IMR-90 (cell line): ENCODE measurements around the gene ARHGEF4. TPM values are rescaled to one million over a fixed set of nuclear protein-coding genes. Genes with fewer than 3 reads are reported as not detected.

Source experiments
- ATAC-seq: fragments of 200-7000 bp; cut with Tn5 transposase; 2 replicates; pipeline ENCODE4 v1.9.1; 2020; ENCODE audit warnings: low read depth, mild to moderate bottlenecking, moderate library complexity
- BruUV-seq: library from RNA; stranded (reverse); fragments of 400-500 nt; replicated peaks from 2 replicates; lab custom pipeline; 2021; lab: Mats Ljungman, UMichigan
- CTCF ChIA-PET: fragments of 300-600 bp; formaldehyde crosslinking; extraction: SDS; loops from one replicate; lab custom pipeline; 2021; ENCODE audit warnings: antibody characterized with exemption; lab: Yijun Ruan, JAX
- POLR2A ChIA-PET: fragments of 300-600 bp; sonication (Branson Sonifier 250); formaldehyde crosslinking; loops from one replicate; lab custom pipeline; 2022; ENCODE audit warnings: antibody characterized with exemption; ENCODE audit not compliant: unreplicated experiment; lab: Charles Lee
- DNase-seq: peaks from one replicate; pipeline ENCODE4 v3.0.0; 2013
- H2AFZ ChIP-seq: replicated peaks from 2 replicates; pipeline ENCODE3; 2013; ENCODE audit warnings: low read length, mild to moderate bottlenecking; ENCODE audit not compliant: poor library complexity
- H2AK5ac ChIP-seq: 2 replicates; pipeline ENCODE4 v1.6.1; 2013; ENCODE audit warnings: low read depth, low read length, inconsistent platforms
- H2AK9ac ChIP-seq: replicated peaks from 2 replicates; pipeline ENCODE3; 2013; ENCODE audit warnings: mild to moderate bottlenecking, low read depth, low read length, moderate library complexity; ENCODE audit not compliant: poor library complexity
- H2BK120ac ChIP-seq: 2 replicates; pipeline ENCODE4 v1.6.1; 2013; ENCODE audit warnings: low read depth, low read length, inconsistent platforms
- H2BK15ac ChIP-seq: 3 replicates; pipeline ENCODE4 v1.6.1; 2013; ENCODE audit warnings: low read depth, low read length, inconsistent platforms
- H2BK20ac ChIP-seq: 2 replicates; pipeline ENCODE4 v1.6.1; 2013; ENCODE audit warnings: low read depth, mild to moderate bottlenecking, inconsistent platforms, low read length, moderate library complexity
- H2BK5ac ChIP-seq: 2 replicates; pipeline ENCODE4 v1.6.1; 2013; ENCODE audit warnings: mild to moderate bottlenecking, low read depth, low read length, inconsistent platforms; ENCODE audit not compliant: poor library complexity, severe bottlenecking
- H3K14ac ChIP-seq: replicated peaks from 2 replicates; pipeline ENCODE4 v1.6.1; 2013; ENCODE audit warnings: low read depth, low read length, inconsistent platforms
- H3K18ac ChIP-seq: 2 replicates; pipeline ENCODE4 v1.6.1; 2013; ENCODE audit warnings: low read depth, low read length, control low read depth
- H3K23ac ChIP-seq: 2 replicates; pipeline ENCODE4 v1.6.1; 2013; ENCODE audit warnings: low read depth, low read length, inconsistent platforms
- H3K27ac ChIP-seq: 2 replicates; pipeline ENCODE4 v1.5.1; 2013; ENCODE audit warnings: mild to moderate bottlenecking, control low read depth, low read length; ENCODE audit not compliant: insufficient read depth
- H3K27me3 ChIP-seq: 2 replicates; pipeline ENCODE4 v1.6.1; 2013; ENCODE audit warnings: low read length; ENCODE audit not compliant: control insufficient read depth, insufficient read depth
- H3K36me3 ChIP-seq: 2 replicates; pipeline ENCODE4 v1.6.1; 2013; ENCODE audit warnings: low read length, mixed read lengths; ENCODE audit not compliant: control insufficient read depth, insufficient read depth
- H3K4ac ChIP-seq: 2 replicates; pipeline ENCODE4 v1.6.1; 2013; ENCODE audit warnings: low read depth, low read length, inconsistent platforms
- H3K4me1 ChIP-seq: 2 replicates; pipeline ENCODE4 v1.6.1; 2013; ENCODE audit warnings: low read length, mixed read lengths; ENCODE audit not compliant: control insufficient read depth, insufficient read depth
- H3K4me2 ChIP-seq: 2 replicates; pipeline ENCODE4 v1.6.1; 2013; ENCODE audit warnings: low read depth, mild to moderate bottlenecking, control low read depth, low read length, moderate library complexity
- H3K4me3 ChIP-seq: 2 replicates; pipeline ENCODE4 v1.5.1; 2013; ENCODE audit warnings: low read depth, mild to moderate bottlenecking, control low read depth, low read length, moderate library complexity; ENCODE audit not compliant: insufficient read depth
- H3K56ac ChIP-seq: 2 replicates; pipeline ENCODE4 v1.6.1; 2013; ENCODE audit warnings: low read length, inconsistent platforms; ENCODE audit not compliant: insufficient read depth; ENCODE audit errors: extremely low read depth
- H3K79me1 ChIP-seq, 2 experiments: 2 replicates each; pipeline ENCODE4 v1.6.1; 2013; ENCODE audit warnings: low read length in 2 of 2, inconsistent platforms in 1 of 2, low read depth in 1 of 2
- H3K9ac ChIP-seq: 2 replicates; pipeline ENCODE4 v1.6.1; 2013; ENCODE audit warnings: low read depth, low read length, control low read depth
- H3K9me1 ChIP-seq: 2 replicates; pipeline ENCODE4 v1.6.1; 2013; ENCODE audit warnings: low read length, inconsistent platforms; ENCODE audit not compliant: insufficient read depth
- H3K9me3 ChIP-seq: 2 replicates; pipeline ENCODE4 v1.6.1; 2013; ENCODE audit warnings: low read length; ENCODE audit not compliant: control insufficient read depth, insufficient read depth
- H4K20me1 ChIP-seq: 2 replicates; pipeline ENCODE4 v1.6.1; 2013; ENCODE audit warnings: low read length, inconsistent platforms; ENCODE audit not compliant: insufficient read depth
- H4K5ac ChIP-seq: 2 replicates; pipeline ENCODE4 v1.6.1; 2013; ENCODE audit warnings: mild to moderate bottlenecking, low read depth, low read length, control low read depth
- H4K8ac ChIP-seq, 2 experiments: 2 replicates each; pipeline ENCODE4 v1.6.1; 2013; ENCODE audit warnings: low read depth in 2 of 2, low read length in 2 of 2, control low read depth in 1 of 2, inconsistent platforms in 1 of 2
- H4K91ac ChIP-seq: 2 replicates; pipeline ENCODE4 v1.6.1; 2013; ENCODE audit warnings: low read depth, low read length, inconsistent platforms; ENCODE audit not compliant: insufficient read depth
- CEBPB ChIP-seq: IDR thresholded peaks from 2 replicates; pipeline ENCODE4 v1.6.1; 2012; ENCODE audit warnings: low read depth, low read length, improper control_type of control experiment
- ELK1 ChIP-seq: fragments of 150-350 bp; IDR thresholded peaks from 2 replicates; pipeline ENCODE4 v1.6.1; 2016; ENCODE audit warnings: low read depth, mild to moderate bottlenecking, low read length, moderate library complexity, borderline replicate concordance
- MXI1 ChIP-seq: IDR thresholded peaks from 2 replicates; pipeline ENCODE4 v1.6.1; 2012; ENCODE audit warnings: low read depth, mild to moderate bottlenecking, low read length, moderate library complexity, borderline replicate concordance
- SMC3 ChIP-seq: fragments of 150-350 bp; IDR thresholded peaks from 2 replicates; pipeline ENCODE4 v1.6.1; 2016; ENCODE audit warnings: low read depth, mild to moderate bottlenecking, antibody characterized with exemption, low read length, moderate library complexity
- WGBS, 2 experiments: methylation state at CpG; one replicate each; pipeline versions ENCODE4 v1.1.5 to v1.1.7; 2013; ENCODE audit warnings: missing lambda C conversion rate in 2 of 2; ENCODE audit not compliant: insufficient read length in 1 of 2; ENCODE audit errors: extremely low coverage in 2 of 2; 5-methylcytosine and 5-hydroxymethylcytosine counted together
- dilution Hi-C: fragments of 300-500 bp; cut with HindIII; formaldehyde crosslinking; loops from one replicate; pipeline ENCODE4 v1.14.3; 2018; ENCODE audit warnings: low sequenced_read_pairs; ENCODE audit not compliant: unreplicated experiment
- in situ Hi-C: fragments of 300-500 bp; cut with MboI; formaldehyde crosslinking; loops from 3 replicates; pipeline ENCODE4 v1.14.3; 2019; ENCODE audit warnings: low sequenced_read_pairs, inconsistent platforms, mixed read lengths
- intact Hi-C: fragments of 100-400 bp; cut with micrococcal nuclease; formaldehyde crosslinking; loops from 2 replicates; pipeline ENCODE4 v1.10.0; 2022
- polyA plus RNA-seq, 3 experiments: library from polyadenylated mRNA; depleted of rRNA; stranded (reverse); fragments of >200 nt; gene quantifications; 2 replicates each; pipeline ENCODE4 v1.2.3, GENCODE V29; 2012; ENCODE audit warnings: low replicate concordance in 1 of 3
- total RNA-seq: library from RNA; depleted of rRNA; stranded (reverse); fragments of >200 nt; gene quantifications from 2 replicates; pipeline ENCODE4 v1.2.3, GENCODE V29; 2012

The ARHGEF4 gene
- total and polyA plus RNA-seq, 2 of the 4 experiments (the other 2 are of a cell fraction) = 2.7 to 5.0 TPM

GRCh38 chr2:130828461-130828860 lies 8.3 kb upstream of the ARHGEF4 start:
- Histone ChIP-seq H3K14ac (no peak overlapping the region), H4K8ac (no peak overlapping the region), H4K91ac (no peak overlapping the region), H3K4me1 (peaks cover 3% of the 10 kb centered on the region; the same call in 1 of the 2 replicates), H3K56ac (no peak overlapping the region), H3K4me2 (no peak overlapping the region), H3K18ac (no peak overlapping the region), H3K9me1 (no peaks in the 10 kb centered on the region), H3K4me3 (no peak overlapping the region), H3K36me3 (no peaks in the 10 kb centered on the region), H2AK9ac (no peak overlapping the region), H3K27me3 (no peaks in the 10 kb centered on the region), H3K23ac (no peak overlapping the region), H2AFZ (no peak overlapping the region), H4K5ac (no peak overlapping the region), H2AK5ac (no peak overlapping the region), H3K4ac (no peak overlapping the region), H2BK120ac (no peak overlapping the region), H3K27ac (no peak overlapping the region), H3K9me3 (no peaks in the 10 kb centered on the region), H3K79me1 (no peaks in the 10 kb centered on the region), H2BK20ac (no peak overlapping the region), H4K20me1 (no peaks in the 10 kb centered on the region; the same call in 1 of the 2 replicates), H2BK15ac (no peak overlapping the region), H3K9ac (no peak overlapping the region), H2BK5ac (no peak overlapping the region)
- no peak for DNase-seq
- WGBS, 2 experiments = 60% methylated on average over 1 of the region's 5 CpGs; no CpG with 5 or more reads in 1 of the 2 experiments
- dilution Hi-C loops = no loop called here
- ATAC-seq = no peak
- in situ Hi-C loops = no loop called here
- TF ChIP-seq SMC3 = no peak
- no peak for TF ChIP-seq CEBPB
- TF ChIP-seq MXI1 = no peak
- no peak for TF ChIP-seq ELK1
- CTCF ChIA-PET = no interaction called here
- intact Hi-C loops = no loop called here
- BruUV-seq = no TSS peak
- POLR2A ChIA-PET = no interaction called here
